DOHH2 (cell line): Measurements from ENCODE around the gene SMG6.

Experiments
- H3F3A ChIP-seq: fragments of 200-600 bp; sonication (generic), shearing (Covaris generic); 2 replicates; pipeline ENCODE4 v1.6.0; 2016; ENCODE audit warnings: antibody characterized with exemption, mild to moderate bottlenecking; ENCODE audit not compliant: control insufficient read depth, insufficient read depth
- H3K27ac ChIP-seq: fragments of 200-600 bp; sonication (generic); 2 replicates; pipeline ENCODE4 v1.5.1; 2014; ENCODE audit warnings: low read depth, mild to moderate bottlenecking, low read length, moderate library complexity
- H3K27me3 ChIP-seq: fragments of 200-600 bp; sonication (generic); 2 replicates; pipeline ENCODE4 v1.6.1; 2014; ENCODE audit warnings: mild to moderate bottlenecking, low read length, mixed read lengths; ENCODE audit not compliant: control insufficient read depth
- H3K36me3 ChIP-seq: fragments of 200-600 bp; sonication (generic); 2 replicates; pipeline ENCODE4 v1.6.1; 2014; ENCODE audit warnings: mild to moderate bottlenecking, low read length, moderate library complexity, mixed read lengths; ENCODE audit not compliant: control insufficient read depth
- H3K4me1 ChIP-seq: fragments of 200-600 bp; sonication (generic); 2 replicates; pipeline ENCODE4 v1.6.1; 2014; ENCODE audit warnings: mild to moderate bottlenecking, low read length, mixed read lengths; ENCODE audit not compliant: control insufficient read depth
- H3K4me2 ChIP-seq: fragments of 200-600 bp; sonication (generic); 2 replicates; pipeline ENCODE4 v1.6.0; 2014; ENCODE audit warnings: mild to moderate bottlenecking, low read length, moderate library complexity
- H3K4me3 ChIP-seq: fragments of 200-600 bp; sonication (generic); 2 replicates; pipeline ENCODE4 v1.5.1; 2014; ENCODE audit warnings: mild to moderate bottlenecking, low read length, mixed read lengths
- H3K79me2 ChIP-seq: fragments of 200-600 bp; sonication (generic); 2 replicates; pipeline ENCODE4 v1.6.1; 2014; ENCODE audit warnings: mild to moderate bottlenecking, low read length, mixed read lengths; ENCODE audit not compliant: control insufficient read depth
- H3K9me2 ChIP-seq: fragments of 200-600 bp; sonication (generic); replicated peaks from 2 replicates; pipeline ENCODE4 v1.6.1; 2014; ENCODE audit warnings: mild to moderate bottlenecking, low read length, mixed read lengths; ENCODE audit not compliant: control insufficient read depth
- H3K9me3 ChIP-seq: fragments of 200-600 bp; sonication (generic); 2 replicates; pipeline ENCODE4 v1.6.1; 2014; ENCODE audit warnings: antibody characterized with exemption, low read length, mixed read lengths; ENCODE audit not compliant: control insufficient read depth, insufficient read depth
- H4K20me1 ChIP-seq: fragments of 200-600 bp; sonication (generic); 2 replicates; pipeline ENCODE4 v1.6.0; 2014; ENCODE audit warnings: low read depth, mild to moderate bottlenecking, antibody characterized with exemption, low read length, moderate library complexity; ENCODE audit not compliant: control insufficient read depth, insufficient read depth
- CTCF ChIP-seq: fragments of 200-600 bp; sonication (generic); IDR thresholded peaks from one replicate; pipeline ENCODE4 v1.5.1; 2014; ENCODE audit warnings: antibody characterized with exemption, mild to moderate bottlenecking, low read depth, low read length; ENCODE audit not compliant: poor library complexity, severe bottlenecking
- EZH2phosphoT487 ChIP-seq: fragments of 200-600 bp; sonication (generic); IDR thresholded peaks from 2 replicates; pipeline ENCODE4 v1.6.1; 2017; ENCODE audit warnings: borderline replicate concordance, mild to moderate bottlenecking, antibody characterized with exemption, low read length, moderate library complexity, mixed read lengths

SMG6 gene

GRCh38 chr17:2232244-2232638 is 71.3 kb downstream of the SMG6 start:
- no peaks in the 10 kb centered on the region for H3F3A ChIP-seq
- peaks cover 25% of the 10 kb centered on the region for H3K36me3 ChIP-seq
- H3K4me1 ChIP-seq: peaks cover 10% of the 10 kb centered on the region
- no peaks in the 10 kb centered on the region for H4K20me1 ChIP-seq
- no peak overlapping the region for H3K27ac ChIP-seq
- H3K9me2 ChIP-seq: no peaks in the 10 kb centered on the region
- H3K79me2 ChIP-seq: no peaks in the 10 kb centered on the region
- H3K4me3 ChIP-seq: no peak overlapping the region
- H3K27me3 ChIP-seq: no peaks in the 10 kb centered on the region
- no peaks in the 10 kb centered on the region for H3K9me3 ChIP-seq
- TF ChIP-seq EZH2phosphoT487: no peak
- no peak for TF ChIP-seq CTCF
- no peak overlapping the region for H3K4me2 ChIP-seq

GRCh38 chr17:2230877-2231276 is 72.7 kb downstream of the SMG6 start:
- Histone ChIP-seq H3K9me3 (no peaks in the 10 kb centered on the region), H3K9me2 (no peaks in the 10 kb centered on the region), H3K4me3 (no peak overlapping the region), H3K27me3 (no peaks in the 10 kb centered on the region), H3K4me1 (peaks cover under 1% of the 10 kb centered on the region), H3K4me2 (no peak overlapping the region), H3K36me3 (peaks cover 19% of the 10 kb centered on the region), H3K27ac (no peak overlapping the region), H3F3A (no peaks in the 10 kb centered on the region), H3K79me2 (no peaks in the 10 kb centered on the region), H4K20me1 (no peaks in the 10 kb centered on the region)
- no peak for TF ChIP-seq CTCF
- no peak for TF ChIP-seq EZH2phosphoT487

GRCh38 chr17:2227025-2227699 is 76.4 kb downstream of the SMG6 start:
- no peaks in the 10 kb centered on the region for H3K79me2 ChIP-seq
- peaks cover 6% of the 10 kb centered on the region; the same call in 1 of the 2 replicates for H3K4me1 ChIP-seq
- H3K27ac ChIP-seq: no peak overlapping the region
- no peaks in the 10 kb centered on the region for H3K9me3 ChIP-seq
- H3K9me2 ChIP-seq: no peaks in the 10 kb centered on the region
- H3F3A ChIP-seq: no peaks in the 10 kb centered on the region
- no peaks in the 10 kb centered on the region for H4K20me1 ChIP-seq
- TF ChIP-seq CTCF (no peak), EZH2phosphoT487 (no peak)
- no peaks in the 10 kb centered on the region for H3K27me3 ChIP-seq
- peaks cover 3% of the 10 kb centered on the region; the same call in 1 of the 2 replicates for H3K36me3 ChIP-seq
- H3K4me2 ChIP-seq: no peak overlapping the region
- no peak overlapping the region for H3K4me3 ChIP-seq
